RWPE1 (cell line): Measurements from ENCODE around the gene SNCB.
A peak's percentile ranks its signal among the peaks of the same experiment; 100 is the strongest.
"Not testable (repeated sequence)": the region's sequence is repeated elsewhere in the genome, so short reads cannot be mapped to it uniquely, and the experiment has no call there.

Source experiments
- CTCF ChIA-PET: fragments of 350-600 bp; sonication (Branson Sonifier 250); formaldehyde crosslinking; extraction: SDS; loops from one replicate; lab custom pipeline; 2021; lab: Yijun Ruan, JAX
- POLR2A ChIA-PET: fragments of 400-600 bp; formaldehyde crosslinking; extraction: SDS; loops from one replicate; lab custom pipeline; 2020; ENCODE audit warnings: antibody characterized with exemption; ENCODE audit not compliant: low non-redundant PET; lab: Yijun Ruan, JAX
- DNase-seq: peaks from one replicate; pipeline ENCODE4 v3.0.0; 2012; ENCODE audit warnings: low spot score
- H3K27ac ChIP-seq: fragments of 450-650 bp; 2 replicates; pipeline ENCODE4 v1.5.1; 2017
- CTCF ChIP-seq: fragments of 450-650 bp; conservative IDR thresholded peaks from 2 replicates; pipeline ENCODE4 v1.5.1; 2017; ENCODE audit warnings: low read depth, mild to moderate bottlenecking

SNCB gene

GRCh38 chr5:176601901-176602482, 28.3 kb downstream of the SNCB start:
- no peak overlapping the region for H3K27ac ChIP-seq
- no peak for TF ChIP-seq CTCF
- CTCF ChIA-PET, result no interaction called here
- POLR2A ChIA-PET, result no interaction called here
- DNase-seq, result no peak

- POLR2A ChIA-PET, DNase-seq, CTCF ChIA-PET: not testable (repeated sequence)
- 0 out of 2 replicates have a peak overlapping the region, but pooled peaks have one; percentile 5 for H3K27ac ChIP-seq
Measured at GRCh38 chr5:176599749-176600430, 30.4 kb downstream of the SNCB start.

- no peak overlapping the region for H3K27ac ChIP-seq
Measured at GRCh38 chr5:176597417-176598389, 32.6 kb downstream of the SNCB start.

GRCh38 chr5:176596689-176597416, 33.5 kb downstream of the SNCB start:
- POLR2A ChIA-PET, result no interaction called here
- peak; percentile 53 for TF ChIP-seq CTCF
- no peak overlapping the region for H3K27ac ChIP-seq
- DNase-seq, result no peak
- CTCF ChIA-PET, result interaction anchor here (0.7 to 2.0 kb wide), 3 partner anchors 9 to 277 kb away, joined by 3 to 7 read pairs (median 7); no protein-coding TSS in a partner anchor

More at GRCh38 chr5:176597417-176598389, 32.6 kb downstream of the SNCB start:
- no peak for DNase-seq
- ChIA-PET CTCF (interaction anchor here (0.7 to 2.0 kb wide), 2 partner anchors 9 to 277 kb away, joined by 3 to 7 read pairs; no protein-coding TSS in a partner anchor), POLR2A (no interaction called here)
- TF ChIP-seq CTCF, result no peak

GRCh38 chr5:176596069-176596644, 34.2 kb downstream of the SNCB start:
- ChIA-PET POLR2A (no interaction called here), CTCF (interaction anchor here (0.5 to 2.0 kb wide), 3 partner anchors 10 to 42 kb away, joined by 3 to 7 read pairs (median 7); no protein-coding TSS in a partner anchor)
- no peak overlapping the region for H3K27ac ChIP-seq
- TF ChIP-seq CTCF, result no peak
- DNase-seq, result no peak

GRCh38 chr5:176595386-176595943, 34.9 kb downstream of the SNCB start:
- POLR2A ChIA-PET, result no interaction called here
- CTCF ChIA-PET, result interaction anchor here (1.2 to 2.0 kb wide), 2 partner anchors 11 to 41 kb away, joined by 7 read pairs; no protein-coding TSS in a partner anchor
- H3K27ac ChIP-seq, result no peak overlapping the region
- no peak for DNase-seq
- TF ChIP-seq CTCF, result no peak
